MG63 (cell line): ENCODE data around the gene RGL1. TPM values are rescaled to one million over a fixed set of nuclear protein-coding genes. Genes with fewer than 3 reads are reported as not detected.
A peak's percentile ranks its signal among the peaks of the same experiment; 100 is the strongest.

Source experiments
- DNase-seq: peaks from one replicate; pipeline ENCODE4 v3.0.0-alpha.2; 2020
- H3K27me3 ChIP-seq: fragments of 250-450 bp; sonication (Bioruptor Pico); 2 replicates; pipeline ENCODE4 v1.5.1; 2020; ENCODE audit warnings: mild to moderate bottlenecking, moderate library complexity
- H3K36me3 ChIP-seq: fragments of 250-450 bp; sonication (Bioruptor Pico); 2 replicates; pipeline ENCODE4 v1.5.1; 2020; ENCODE audit warnings: mild to moderate bottlenecking, moderate library complexity
- H3K4me3 ChIP-seq: fragments of 250-450 bp; sonication (Bioruptor Pico); 2 replicates; pipeline ENCODE4 v1.5.1; 2020; ENCODE audit warnings: mild to moderate bottlenecking, moderate library complexity
- H3K9me3 ChIP-seq: fragments of 250-450 bp; sonication (Bioruptor Pico); 2 replicates; pipeline ENCODE4 v1.5.1; 2020; ENCODE audit warnings: mild to moderate bottlenecking, moderate library complexity
- total RNA-seq: library from RNA; depleted of rRNA; stranded (reverse); fragments of >200 nt; shearing (Covaris generic); gene quantifications from 2 replicates; pipeline ENCODE4 v1.2.3, GENCODE V29; 2014; ENCODE audit warnings: low replicate concordance

Gene RGL1
- total RNA-seq, 1 experiment from 2014 or later, result 4.1 TPM

DNA sequence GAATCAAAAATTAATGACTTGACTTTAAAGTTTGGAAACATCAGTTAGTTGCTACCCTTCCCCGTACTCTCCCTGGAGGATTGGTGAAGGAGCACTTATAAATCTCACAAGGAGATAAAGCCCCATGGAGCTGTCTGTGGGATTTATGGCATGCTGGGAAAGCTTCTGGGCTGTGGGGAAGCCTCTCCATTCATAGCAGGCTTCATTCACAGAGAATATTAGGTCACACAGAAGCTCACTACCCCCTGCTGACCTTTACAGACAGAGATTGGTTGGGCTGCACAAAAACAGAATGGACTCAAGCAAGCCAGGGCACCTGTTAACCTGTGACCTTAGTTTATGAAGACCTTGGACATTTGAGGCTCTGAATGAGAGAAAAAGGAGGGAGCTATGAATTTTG, 32.1 kb downstream of the RGL1 start:
- no peaks in the 10 kb centered on the region for H3K9me3 ChIP-seq
- no peak for DNase-seq
- no peaks in the 10 kb centered on the region for H3K36me3 ChIP-seq
- H3K27me3 ChIP-seq, result no peaks in the 10 kb centered on the region
- H3K4me3 ChIP-seq, result no peak overlapping the region

DNA sequence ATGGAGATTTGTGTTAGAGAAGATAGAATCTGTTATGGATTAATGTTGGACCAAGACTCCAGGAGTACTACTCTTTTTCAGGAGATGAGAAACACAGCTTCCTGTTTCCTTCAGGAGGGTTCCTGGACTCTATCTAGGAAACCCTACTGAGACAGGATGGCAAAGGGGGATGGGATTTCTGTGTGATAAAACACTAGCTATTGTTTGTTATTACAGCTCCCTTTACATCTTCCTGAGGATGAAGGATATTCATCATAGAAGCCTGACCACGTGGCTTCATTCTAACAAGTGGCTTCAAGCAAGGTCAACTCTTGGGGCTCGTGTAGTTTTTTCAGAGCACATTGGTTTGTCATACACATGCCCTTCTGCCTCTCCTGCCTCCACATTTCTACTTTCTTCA, 33.3 kb downstream of the RGL1 start:
- H3K9me3 ChIP-seq, result no peaks in the 10 kb centered on the region
- no peak overlapping the region for H3K4me3 ChIP-seq
- no peaks in the 10 kb centered on the region for H3K27me3 ChIP-seq
- no peak for DNase-seq
- H3K36me3 ChIP-seq, result no peaks in the 10 kb centered on the region

GRCh38 chr1:183840140-183840539, 35.2 kb downstream of the RGL1 start:
- no peaks in the 10 kb centered on the region for H3K27me3 ChIP-seq
- DNase-seq, result no peak
- H3K9me3 ChIP-seq, result no peaks in the 10 kb centered on the region
- H3K4me3 ChIP-seq, result no peak overlapping the region
- no peaks in the 10 kb centered on the region for H3K36me3 ChIP-seq

GRCh38 chr1:183841550-183841949, 36.6 kb downstream of the RGL1 start:
- no peak for DNase-seq
- no peak overlapping the region for H3K4me3 ChIP-seq
- H3K36me3 ChIP-seq, result no peaks in the 10 kb centered on the region
- no peaks in the 10 kb centered on the region for H3K27me3 ChIP-seq
- no peaks in the 10 kb centered on the region for H3K9me3 ChIP-seq

DNA sequence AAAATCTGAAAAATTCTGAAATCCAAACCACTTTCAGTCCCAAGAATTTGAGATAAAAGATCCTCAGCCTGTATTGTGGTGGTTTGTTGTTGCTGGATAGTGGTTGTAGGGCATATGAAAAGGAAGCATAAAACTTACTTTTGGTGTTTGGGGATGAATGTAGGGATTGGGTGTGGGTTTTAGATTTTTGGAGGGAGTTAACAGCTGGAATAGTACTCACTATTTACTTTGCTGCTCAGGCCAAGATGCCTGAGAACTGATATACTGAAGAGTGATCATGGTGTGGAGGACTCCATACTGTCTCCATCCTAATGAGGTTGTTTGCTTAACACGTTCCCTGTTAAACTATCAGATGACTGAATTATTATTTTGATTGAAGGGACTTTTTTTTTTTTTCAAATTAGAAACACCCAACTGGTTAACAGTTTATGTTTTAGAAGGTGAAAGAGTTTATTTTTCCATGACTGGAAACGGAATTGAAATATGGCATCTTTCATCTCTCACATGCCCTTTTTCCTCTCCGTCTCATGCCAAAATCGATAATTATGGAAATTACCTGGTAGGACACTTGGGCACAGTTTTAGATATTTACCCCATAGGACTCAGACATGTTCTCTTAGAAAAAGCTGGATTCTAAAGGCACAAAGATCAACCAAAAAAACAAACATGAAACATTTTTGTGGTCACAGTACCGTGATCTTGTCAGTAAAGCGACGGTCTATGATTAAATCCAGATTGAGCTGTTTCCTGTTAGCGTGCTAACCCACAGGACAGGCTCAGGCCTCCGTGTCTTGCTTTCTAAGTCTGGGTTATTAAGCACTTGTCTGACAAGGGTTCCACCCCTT, 37.3 kb downstream of the RGL1 start:
- Histone ChIP-seq H3K36me3 (no peaks in the 10 kb centered on the region), H3K4me3 (peak overlapping the region; percentile 11), H3K9me3 (no peaks in the 10 kb centered on the region), H3K27me3 (no peaks in the 10 kb centered on the region)
- peak; percentile 64 for DNase-seq

GRCh38 chr1:183842795-183843144, 37.9 kb downstream of the RGL1 start:
- H3K27me3 ChIP-seq, result no peaks in the 10 kb centered on the region

GRCh38 chr1:183844806-183845205, 39.9 kb downstream of the RGL1 start:
- DNase-seq, result no peak
- H3K36me3 ChIP-seq, result no peaks in the 10 kb centered on the region
- no peaks in the 10 kb centered on the region for H3K27me3 ChIP-seq
- H3K4me3 ChIP-seq, result no peak overlapping the region
- H3K9me3 ChIP-seq, result no peaks in the 10 kb centered on the region

More at GRCh38 chr1:183842795-183843144, 37.9 kb downstream of the RGL1 start:
- no peaks in the 10 kb centered on the region for H3K36me3 ChIP-seq
- no peaks in the 10 kb centered on the region for H3K9me3 ChIP-seq
- DNase-seq, result no peak
- peak overlapping the region; percentile 11 for H3K4me3 ChIP-seq

- Histone ChIP-seq H3K36me3 (no peaks in the 10 kb centered on the region), H3K27me3 (no peaks in the 10 kb centered on the region), H3K4me3 (no peak overlapping the region), H3K9me3 (no peaks in the 10 kb centered on the region)
- DNase-seq, result peak; percentile 12
Measured at GRCh38 chr1:183845681-183846080, 40.8 kb downstream of the RGL1 start.

GRCh38 chr1:183847641-183848040, 42.7 kb downstream of the RGL1 start:
- Histone ChIP-seq H3K4me3 (no peak overlapping the region), H3K27me3 (no peaks in the 10 kb centered on the region), H3K9me3 (no peaks in the 10 kb centered on the region), H3K36me3 (no peaks in the 10 kb centered on the region)
- no peak for DNase-seq

- DNase-seq, result no peak
- Histone ChIP-seq H3K4me3 (no peak overlapping the region), H3K9me3 (no peaks in the 10 kb centered on the region), H3K36me3 (no peaks in the 10 kb centered on the region), H3K27me3 (no peaks in the 10 kb centered on the region)
Measured at GRCh38 chr1:183850852-183851251, 45.9 kb downstream of the RGL1 start.

- no peaks in the 10 kb centered on the region for H3K36me3 ChIP-seq
- DNase-seq, result no peak
- no peaks in the 10 kb centered on the region for H3K9me3 ChIP-seq
- H3K4me3 ChIP-seq, result no peak overlapping the region
- H3K27me3 ChIP-seq, result no peaks in the 10 kb centered on the region
Measured at GRCh38 chr1:183859119-183859518, 54.2 kb downstream of the RGL1 start.

- DNase-seq, result no peak
- Histone ChIP-seq H3K27me3 (no peaks in the 10 kb centered on the region), H3K9me3 (no peaks in the 10 kb centered on the region), H3K4me3 (no peak overlapping the region), H3K36me3 (no peaks in the 10 kb centered on the region)
Measured at GRCh38 chr1:183859831-183860230, 54.9 kb downstream of the RGL1 start.

DNA sequence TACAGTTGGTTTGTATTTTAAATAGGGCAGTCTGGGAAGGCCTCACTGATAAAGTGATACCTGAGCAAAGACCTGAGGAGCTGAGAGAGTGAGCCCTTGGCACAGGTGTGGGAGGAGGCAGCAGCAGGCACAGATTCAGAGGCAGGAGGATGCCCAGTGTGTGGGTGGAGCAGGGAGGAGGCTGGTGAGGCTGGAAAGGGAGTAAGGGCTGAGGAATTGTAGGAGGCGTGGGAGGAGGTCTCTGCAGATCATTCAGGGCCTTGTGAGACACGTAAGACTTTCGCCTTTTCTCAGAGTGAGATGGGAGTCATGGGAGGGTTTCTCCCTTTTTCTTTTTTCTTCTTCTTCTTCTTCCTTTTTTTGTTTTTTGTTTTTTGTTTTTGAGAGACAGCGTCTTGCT, 58.0 kb downstream of the RGL1 start:
- Histone ChIP-seq H3K4me3 (no peak overlapping the region), H3K9me3 (no peaks in the 10 kb centered on the region), H3K36me3 (no peaks in the 10 kb centered on the region), H3K27me3 (no peaks in the 10 kb centered on the region)
- no peak for DNase-seq

DNA sequence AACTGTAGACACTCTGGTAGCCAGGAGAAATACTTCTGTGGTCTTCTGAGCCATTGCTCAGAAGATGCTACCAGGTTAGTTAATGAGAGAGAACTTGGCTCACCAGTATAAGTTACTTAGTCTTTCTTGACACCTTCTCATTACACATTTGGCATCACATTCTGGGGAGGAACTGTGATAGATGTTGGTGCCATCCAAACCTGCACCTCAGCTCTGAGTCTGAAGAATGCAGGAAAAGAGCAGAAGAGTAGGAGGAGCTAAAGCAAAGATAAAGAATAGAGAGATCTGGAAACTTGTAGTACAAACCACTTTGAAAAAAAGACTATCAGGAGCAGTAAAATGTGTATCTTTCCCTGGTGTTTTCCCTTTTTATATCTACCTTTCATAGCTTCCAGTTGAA, 58.9 kb downstream of the RGL1 start:
- no peak overlapping the region for H3K4me3 ChIP-seq
- H3K36me3 ChIP-seq, result no peaks in the 10 kb centered on the region
- no peak for DNase-seq
- H3K27me3 ChIP-seq, result no peaks in the 10 kb centered on the region
- H3K9me3 ChIP-seq, result no peaks in the 10 kb centered on the region

DNA sequence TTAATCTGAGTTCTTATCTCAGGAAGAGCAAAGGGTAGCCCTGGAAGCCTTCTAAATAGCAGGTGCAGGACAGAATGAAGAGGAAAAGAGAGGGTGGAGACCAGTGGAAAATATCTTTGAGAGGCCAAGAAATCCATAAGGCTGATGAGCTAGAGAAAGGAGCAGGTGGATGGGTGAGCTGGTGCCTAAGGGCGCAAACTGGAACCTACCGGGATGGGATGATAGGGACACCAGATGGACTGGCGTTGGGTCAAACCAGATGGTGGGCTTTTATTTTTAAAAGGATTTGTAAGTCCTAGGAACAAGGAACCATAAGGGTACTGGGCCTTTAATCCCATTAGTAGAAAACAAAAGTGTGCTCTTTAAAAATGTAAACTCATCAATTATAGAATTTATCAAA, 59.7 kb downstream of the RGL1 start:
- Histone ChIP-seq H3K27me3 (no peaks in the 10 kb centered on the region), H3K9me3 (no peaks in the 10 kb centered on the region)

DNA sequence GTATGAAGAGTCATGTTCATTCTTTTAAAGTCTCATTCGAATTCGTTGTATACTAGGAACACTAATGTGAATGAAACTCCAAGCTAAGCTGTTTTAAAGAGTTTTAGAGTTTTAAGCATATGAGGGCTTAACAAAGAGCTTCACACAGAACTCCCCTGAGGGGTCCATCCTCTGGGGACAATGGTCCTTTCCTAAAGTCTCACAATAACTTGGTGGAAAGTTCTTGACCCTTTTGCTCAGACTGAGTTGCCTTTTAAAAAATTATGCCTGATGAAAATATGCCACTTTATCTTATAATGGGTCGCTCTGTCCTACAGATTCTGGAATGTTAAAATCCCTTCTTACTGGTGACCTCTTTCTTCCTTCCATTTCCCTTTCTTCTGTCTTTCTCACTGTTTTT, 64.3 kb downstream of the RGL1 start:
- H3K4me3 ChIP-seq, result no peak overlapping the region
- no peaks in the 10 kb centered on the region for H3K27me3 ChIP-seq
- H3K36me3 ChIP-seq, result no peaks in the 10 kb centered on the region
- no peak for DNase-seq
- no peaks in the 10 kb centered on the region for H3K9me3 ChIP-seq

More for the DNA sequence above, 59.7 kb downstream of the RGL1 start:
- Histone ChIP-seq H3K36me3 (no peaks in the 10 kb centered on the region), H3K4me3 (no peak overlapping the region)
- no peak for DNase-seq

GRCh38 chr1:183869664-183870063, 64.7 kb downstream of the RGL1 start:
- no peak for DNase-seq
- Histone ChIP-seq H3K27me3 (no peaks in the 10 kb centered on the region), H3K36me3 (no peaks in the 10 kb centered on the region), H3K4me3 (no peak overlapping the region), H3K9me3 (no peaks in the 10 kb centered on the region)

DNA sequence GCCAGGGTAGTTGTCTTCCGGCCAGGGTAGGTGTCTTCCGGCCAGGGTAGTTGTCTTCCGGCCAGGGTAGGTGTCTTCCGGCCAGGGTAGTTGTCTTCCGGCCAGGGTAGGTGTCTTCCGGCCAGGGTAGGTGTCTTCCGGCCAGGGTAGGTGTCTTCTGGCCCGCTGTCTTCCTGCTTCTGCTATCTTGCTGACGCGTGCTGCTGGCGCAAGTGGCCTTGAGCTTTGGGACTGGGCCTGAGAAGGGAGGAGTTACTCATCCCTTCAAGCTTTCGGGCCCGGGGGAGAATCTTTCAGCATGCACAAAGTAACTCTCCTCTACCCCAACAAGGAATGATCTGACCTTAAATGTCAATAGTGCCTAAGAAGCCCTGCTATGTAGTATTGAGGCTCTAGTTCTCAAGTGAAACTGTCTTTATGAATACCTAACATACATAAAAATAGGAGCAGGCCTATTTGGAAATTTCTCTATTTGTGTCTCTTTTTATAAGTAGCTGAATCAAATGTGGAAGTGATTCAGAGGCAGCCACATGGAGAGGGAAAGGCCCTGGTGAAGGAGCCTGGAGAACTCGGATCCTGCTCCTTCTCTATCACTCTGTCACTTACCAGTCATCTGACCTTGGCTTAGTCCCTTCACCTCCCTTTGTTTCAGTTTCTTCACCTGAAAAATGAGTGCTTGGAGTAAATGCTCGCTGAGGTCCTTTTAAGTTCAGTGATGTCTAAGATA, 65.6 kb downstream of the RGL1 start:
- Histone ChIP-seq H3K36me3 (no peaks in the 10 kb centered on the region), H3K4me3 (no peak overlapping the region), H3K27me3 (no peaks in the 10 kb centered on the region), H3K9me3 (no peaks in the 10 kb centered on the region)
- DNase-seq, result no peak
